CD4-positive, alpha-beta memory T cell (primary cell): Measurements from ENCODE around the gene KDM1B. TPM values are rescaled to one million over a fixed set of nuclear protein-coding genes. Genes with fewer than 3 reads are reported as not detected.

Experiments used
- CTCF ChIA-PET: fragments of 350-600 bp; sonication (Branson Sonifier 250); formaldehyde crosslinking; loops from one replicate; lab custom pipeline; 2021; ENCODE audit warnings: inconsistent platforms; ENCODE audit not compliant: partially characterized antibody; lab: Charles Lee
- POLR2A ChIA-PET: fragments of 350-600 bp; sonication (Branson Sonifier 250); formaldehyde crosslinking; loops from one replicate; lab custom pipeline; 2021; ENCODE audit not compliant: partially characterized antibody; lab: Charles Lee
- DNase-seq, 5 donors: peaks; one replicate each; pipeline versions ENCODE4 v3.0.0 to v3.0.0-alpha.2; 2020 to 2022; ENCODE audit warnings: mixed read lengths in 1 of 5
- H3K27ac ChIP-seq: one replicate; pipeline ENCODE4 v1.7.0; 2013; ENCODE audit warnings: low read depth, low read length
- H3K27me3 ChIP-seq: 2 replicates; pipeline ENCODE4 v1.7.0; 2013; ENCODE audit warnings: mild to moderate bottlenecking, low read length, moderate library complexity; ENCODE audit not compliant: insufficient read depth
- H3K36me3 ChIP-seq: 2 replicates; pipeline ENCODE4 v1.7.0; 2013; ENCODE audit warnings: mild to moderate bottlenecking, low read length, moderate library complexity; ENCODE audit not compliant: insufficient read depth
- H3K4me1 ChIP-seq: 2 replicates; pipeline ENCODE4 v1.7.0; 2013; ENCODE audit warnings: mild to moderate bottlenecking, low read length, moderate library complexity; ENCODE audit not compliant: insufficient read depth
- H3K4me3 ChIP-seq, 2 donors: one replicate each; pipeline ENCODE4 v1.7.0; 2013; ENCODE audit warnings: low read length in 2 of 2, mild to moderate bottlenecking in 1 of 2
- H3K9me3 ChIP-seq, 2 donors: one replicate each; pipeline ENCODE4 v1.7.0; 2013; ENCODE audit warnings: low read length in 2 of 2, control low read depth in 1 of 2; ENCODE audit not compliant: control insufficient read depth in 1 of 2
- H3K27ac Mint-ChIP-seq, 7 donors: one replicate each; pipeline ENCODE4 v1.8.0; 2020 to 2021; ENCODE audit warnings: mixed read lengths in 7 of 7, mild to moderate bottlenecking in 6 of 7, inconsistent platforms in 3 of 7, moderate library complexity in 3 of 7
- H3K27me3 Mint-ChIP-seq, 2 donors: one replicate each; pipeline ENCODE4 v1.8.0; 2020 to 2021; ENCODE audit warnings: mixed read lengths in 2 of 2
- H3K36me3 Mint-ChIP-seq, 2 donors: one replicate each; pipeline ENCODE4 v1.8.0; 2020 to 2021; ENCODE audit warnings: mixed read lengths in 2 of 2, inconsistent platforms in 1 of 2, mild to moderate bottlenecking in 1 of 2
- H3K4me1 Mint-ChIP-seq, 4 donors: one replicate each; pipeline ENCODE4 v1.8.0; 2020 to 2021; ENCODE audit warnings: mixed read lengths in 4 of 4, mild to moderate bottlenecking in 1 of 4
- H3K4me3 Mint-ChIP-seq, 8 donors: one replicate each; pipeline ENCODE4 v1.8.0; 2020 to 2021; ENCODE audit warnings: mixed read lengths in 8 of 8, mild to moderate bottlenecking in 7 of 8, moderate library complexity in 6 of 8, inconsistent platforms in 3 of 8
- H3K9me3 Mint-ChIP-seq, 8 donors: one replicate each; pipeline ENCODE4 v1.8.0; 2020 to 2021; ENCODE audit warnings: mixed read lengths in 8 of 8, mild to moderate bottlenecking in 5 of 8, inconsistent platforms in 3 of 8, moderate library complexity in 1 of 8
- intact Hi-C: fragments of 100-400 bp; cut with micrococcal nuclease; formaldehyde crosslinking; loops from one replicate; pipeline ENCODE4 v1.15.1; 2023
- polyA plus RNA-seq, 2 donors: library from polyadenylated mRNA; unstranded; fragments of 300-500 nt; fragmentation: Illumina TruSeq; gene quantifications; one replicate each; pipeline ENCODE4 v1.2.3, GENCODE V29; 2021
- total RNA-seq, 2 experiments: library from RNA; stranded (reverse); gene quantifications; one replicate each; pipeline ENCODE4 v1.2.3, GENCODE V29; 2021

KDM1B gene
- total and polyA plus RNA-seq, 4 experiments from 2014 or later = 0.45 to 12.3 (median 6.5) TPM

DNA sequence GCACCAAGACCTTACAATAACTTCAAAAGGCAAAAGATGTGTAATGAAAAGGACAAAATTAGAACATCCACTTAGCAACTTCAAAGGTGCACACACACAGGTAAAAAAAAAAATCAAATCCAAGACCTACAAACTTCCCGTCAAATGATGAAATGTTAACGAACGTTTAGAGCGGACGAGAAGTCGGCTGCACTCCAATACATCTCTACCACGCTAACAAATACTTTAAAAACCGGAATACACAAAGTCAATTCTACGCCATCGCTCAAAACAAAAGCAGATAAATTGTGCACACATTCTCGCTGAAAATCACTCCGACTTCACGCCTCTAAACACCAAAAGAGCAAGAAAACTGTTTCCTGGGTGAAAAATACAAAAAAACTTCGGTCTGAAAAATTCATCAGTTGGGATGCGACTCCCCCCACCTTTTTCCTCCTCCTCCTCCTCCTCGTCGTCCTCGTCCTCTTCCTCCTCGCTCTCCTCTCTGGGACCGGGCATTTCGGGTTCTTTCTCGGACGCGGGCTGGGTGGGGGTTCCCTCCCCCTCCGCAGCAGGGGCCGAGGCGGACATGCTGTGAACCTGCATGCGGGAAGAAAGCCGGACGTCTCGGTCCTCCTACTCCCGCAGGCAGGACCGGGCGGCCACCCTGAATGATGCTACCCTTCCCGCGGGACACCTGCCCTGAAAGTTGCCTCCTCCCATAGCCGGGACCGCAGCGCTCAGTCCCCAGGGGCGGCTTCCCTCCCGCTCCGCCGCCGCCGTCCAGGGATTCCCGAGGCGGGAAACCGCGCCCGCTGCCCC lies 108.4 kb downstream of the KDM1B start:
- intact Hi-C loops = loop anchor here (1.0 to 5.0 kb wide), 7 partner anchors 21 to 1501 kb away; partner anchors contain the start of genes ATXN1, FAM8A1, KDM1B and NUP153
- DNase-seq = peak; percentile 38 to 57 (median 48)
- Mint-ChIP-seq H3K4me3 (peak overlapping the region; percentile 93 to 98 (median 96)), H3K4me1 (peaks cover 46 to 60% (median 53%) of the 10 kb centered on the region in 4 donors), H3K27me3 (no peaks in the 10 kb centered on the region), H3K27ac (peak overlapping the region; percentile 92 to 98 (median 96)), H3K36me3 (peaks cover 0 to 35% of the 10 kb centered on the region in 2 donors), H3K9me3 (peaks cover 0 to 4% (median 0%) of the 10 kb centered on the region in 8 donors)
- Histone ChIP-seq H3K27me3 (no peaks in the 10 kb centered on the region), H3K4me1 (peaks cover 52% of the 10 kb centered on the region), H3K4me3 (peak overlapping the region; percentile 64 to 89), H3K27ac (peak overlapping the region; percentile 76), H3K9me3 (no peaks in the 10 kb centered on the region), H3K36me3 (no peaks in the 10 kb centered on the region)
- ChIA-PET POLR2A (interaction anchor here (0.9 to 1.9 kb wide), 4 partner anchors 22 to 663 kb away, joined by 3 to 11 read pairs (median 5); partner anchors contain the start of genes KDM1B and TPMT), CTCF (no interaction called here)

DNA sequence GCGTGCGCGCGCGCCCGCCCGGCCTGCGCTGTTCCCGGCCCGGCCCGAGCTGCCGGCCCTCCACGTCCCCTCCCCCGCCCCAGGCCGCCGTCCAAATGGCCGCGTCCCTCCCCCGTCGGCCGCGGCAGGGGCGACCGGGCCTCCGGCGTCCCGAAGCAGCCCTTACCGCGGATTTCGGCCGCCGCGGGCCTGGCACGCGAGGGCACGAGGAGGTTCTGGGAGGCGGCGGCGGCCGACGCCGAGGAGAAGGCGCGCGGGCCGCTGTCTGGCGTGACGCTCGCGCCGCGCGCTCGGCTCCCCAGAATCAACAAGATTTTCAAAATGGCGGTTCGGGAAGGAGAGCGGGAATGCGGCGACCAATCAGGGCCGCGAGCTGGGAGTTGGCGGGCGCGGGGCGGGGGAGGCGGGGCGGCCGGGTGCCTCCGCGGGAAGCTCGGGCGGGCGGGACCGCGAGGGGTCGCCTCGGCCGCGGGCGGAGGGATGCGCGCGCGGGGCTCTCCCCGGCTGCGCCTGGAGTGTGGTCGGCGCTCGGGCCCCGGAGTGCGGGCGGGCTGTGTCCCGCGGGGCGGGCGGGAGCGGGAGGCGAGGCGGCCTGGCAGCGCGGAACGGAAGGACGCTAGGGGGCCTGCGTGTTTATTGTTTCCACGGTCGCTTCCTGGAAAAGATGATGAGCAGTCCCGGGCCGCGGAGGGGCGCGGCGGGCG lies 109.1 kb downstream of the KDM1B start, which contains the start of gene DEK:
Gene DEK, minus strand, starts transcription at position 312 of the 704 bp plus-strand sequence. CDS start 543 bp downstream, outside the sequence.
- CTCF ChIA-PET = interaction anchor here (0.9 kb wide), 1 partner anchor 238 kb away, joined by 3 read pairs; no protein-coding TSS in a partner anchor
- H3K27ac ChIP-seq = peak within 1 kb of the TSS; percentile 76
- peak within 1 kb of the TSS; percentile 95 to 98 (median 96) for H3K4me3 Mint-ChIP-seq
- peaks cover 57% of the 10 kb centered on the region for H3K4me1 ChIP-seq
- POLR2A ChIA-PET = interaction anchor here (0.9 to 1.6 kb wide), 4 partner anchors 23 to 663 kb away, joined by 3 to 5 read pairs (median 4); partner anchors contain the start of genes KDM1B and TPMT
- peaks cover 0 to 4% (median 0%) of the 10 kb centered on the region in 8 donors for H3K9me3 Mint-ChIP-seq
- peaks cover 42 to 55% (median 49%) of the 10 kb centered on the region in 4 donors for H3K4me1 Mint-ChIP-seq
- peak within 1 kb of the TSS; percentile 82 to 89 for H3K4me3 ChIP-seq
- peak; percentile 79 to 90 (median 81) for DNase-seq
- no peaks in the 10 kb centered on the region for H3K36me3 ChIP-seq
- H3K9me3 ChIP-seq = no peaks in the 10 kb centered on the region
- no peaks in the 10 kb centered on the region for H3K27me3 ChIP-seq
- H3K36me3 Mint-ChIP-seq = peaks cover 0 to 32% of the 10 kb centered on the region in 2 donors
- intact Hi-C loops = loop anchor here (1.0 to 5.0 kb wide), 4 partner anchors 123 to 1502 kb away; partner anchors contain the start of genes ATXN1, NUP153 and RNF144B
- peak within 1 kb of the TSS; percentile 96 to 99 (median 98) for H3K27ac Mint-ChIP-seq
- H3K27me3 Mint-ChIP-seq = no peaks in the 10 kb centered on the region

DNA sequence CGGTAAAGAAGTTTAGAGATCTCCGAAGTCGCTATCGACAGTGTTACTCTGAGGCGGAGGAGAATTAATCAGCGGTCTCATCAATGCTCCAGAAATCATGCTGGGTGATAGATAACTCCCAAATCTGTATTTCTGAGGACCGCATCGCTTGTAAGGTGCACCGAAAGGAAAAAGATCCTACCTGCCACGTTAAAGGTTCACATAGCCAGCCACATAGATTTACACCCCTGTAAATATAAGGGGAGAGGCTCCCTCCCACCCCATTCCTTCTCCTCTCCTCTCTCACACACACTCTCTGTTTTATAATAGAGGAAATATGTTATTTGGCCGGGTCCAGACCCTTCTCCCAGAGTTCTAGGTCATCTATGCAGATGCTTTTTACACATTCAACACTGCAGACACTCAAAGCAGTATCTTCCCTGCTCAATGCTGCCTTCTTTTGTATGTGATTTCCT lies 109.7 kb downstream of the KDM1B start:
- H3K4me1 Mint-ChIP-seq = peaks cover 37 to 49% (median 43%) of the 10 kb centered on the region in 4 donors
- H3K36me3 Mint-ChIP-seq = peaks cover 0 to 26% of the 10 kb centered on the region in 2 donors
- Histone ChIP-seq H3K4me3 (peak overlapping the region; percentile 68 to 82), H3K27ac (peak overlapping the region; percentile 76), H3K27me3 (no peaks in the 10 kb centered on the region), H3K9me3 (no peaks in the 10 kb centered on the region), H3K4me1 (peaks cover 55% of the 10 kb centered on the region), H3K36me3 (no peaks in the 10 kb centered on the region)
- POLR2A ChIA-PET = interaction anchor here (0.9 to 1.6 kb wide), 6 partner anchors 23 to 664 kb away, joined by 3 to 5 read pairs (median 3); partner anchors contain the start of genes KDM1B, RNF144B and TPMT
- no peak for DNase-seq
- peak overlapping the region; percentile 92 to 97 (median 96) for H3K4me3 Mint-ChIP-seq
- intact Hi-C loops = loop anchor here (1.0 to 5.0 kb wide), 4 partner anchors 122 to 1503 kb away; partner anchors contain the start of genes ATXN1, NUP153 and RNF144B
- H3K27ac Mint-ChIP-seq = peak overlapping the region; percentile 96 to 99 (median 98)
- H3K27me3 Mint-ChIP-seq = no peaks in the 10 kb centered on the region
- H3K9me3 Mint-ChIP-seq = peaks cover 0 to 4% (median 0%) of the 10 kb centered on the region in 8 donors
- CTCF ChIA-PET = interaction anchor here (0.5 to 0.9 kb wide), 4 partner anchors 16 to 237 kb away, joined by 3 to 4 read pairs (median 3); no protein-coding TSS in a partner anchor

DNA sequence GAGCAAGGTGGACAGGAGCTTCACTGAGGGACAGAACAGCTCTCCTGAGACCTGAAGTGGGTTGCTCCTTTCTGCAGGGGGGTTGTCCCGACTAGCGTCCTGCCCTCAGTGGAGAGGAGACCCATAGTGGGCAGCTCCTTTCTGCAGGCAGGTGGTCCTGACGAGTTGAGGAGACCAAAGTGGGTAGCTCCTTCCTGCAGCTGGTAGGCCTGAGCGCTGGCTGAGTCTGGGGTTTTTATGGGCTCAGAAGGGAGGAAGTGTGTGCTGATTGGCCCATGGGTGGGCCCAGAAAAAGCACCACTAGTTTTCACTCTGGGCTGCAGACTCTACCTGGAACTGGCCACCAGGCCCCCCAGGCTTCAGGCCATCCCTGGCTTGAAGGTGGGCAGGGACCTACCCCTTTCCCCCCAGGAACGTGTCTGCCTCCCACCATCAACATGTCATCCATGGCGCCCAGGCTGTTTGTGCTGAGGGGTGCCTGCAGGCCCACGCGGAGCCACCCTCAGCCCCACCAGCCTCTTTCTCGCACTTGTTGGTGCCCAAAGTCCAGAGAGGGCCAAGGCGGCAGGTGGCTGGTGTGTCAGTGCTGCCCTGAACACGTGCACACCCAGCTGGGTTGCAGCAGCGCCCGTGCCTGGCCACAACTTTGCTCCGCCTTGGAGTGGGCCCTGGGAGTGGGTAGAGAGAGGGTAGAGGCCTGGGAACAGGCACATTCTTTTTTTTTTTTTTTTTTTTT lies 110.7 kb downstream of the KDM1B start:
- no peak for DNase-seq
- Mint-ChIP-seq H3K27me3 (no peaks in the 10 kb centered on the region), H3K9me3 (peaks cover 0 to 4% (median 0%) of the 10 kb centered on the region in 8 donors), H3K4me1 (peaks cover 28 to 39% (median 34%) of the 10 kb centered on the region in 4 donors), H3K36me3 (peaks cover 0 to 26% of the 10 kb centered on the region in 2 donors), H3K4me3 (peak overlapping the region; percentile 92 to 97 (median 96)), H3K27ac (peak overlapping the region; percentile 96 to 99 (median 98))
- Histone ChIP-seq H3K27me3 (no peaks in the 10 kb centered on the region), H3K36me3 (no peaks in the 10 kb centered on the region), H3K4me3 (peak overlapping the region in 1 of 2 donors; percentile 82), H3K9me3 (no peaks in the 10 kb centered on the region), H3K4me1 (peaks cover 45% of the 10 kb centered on the region), H3K27ac (peak overlapping the region; percentile 76)
- ChIA-PET POLR2A (interaction anchor here (1.1 to 1.6 kb wide), 3 partner anchors 109 to 665 kb away, joined by 3 read pairs; partner anchors contain the start of gene RNF144B), CTCF (interaction anchor here (0.9 kb wide), 3 partner anchors 34 to 236 kb away, joined by 3 to 4 read pairs (median 3); no protein-coding TSS in a partner anchor)
- intact Hi-C loops = no loop called here

DNA sequence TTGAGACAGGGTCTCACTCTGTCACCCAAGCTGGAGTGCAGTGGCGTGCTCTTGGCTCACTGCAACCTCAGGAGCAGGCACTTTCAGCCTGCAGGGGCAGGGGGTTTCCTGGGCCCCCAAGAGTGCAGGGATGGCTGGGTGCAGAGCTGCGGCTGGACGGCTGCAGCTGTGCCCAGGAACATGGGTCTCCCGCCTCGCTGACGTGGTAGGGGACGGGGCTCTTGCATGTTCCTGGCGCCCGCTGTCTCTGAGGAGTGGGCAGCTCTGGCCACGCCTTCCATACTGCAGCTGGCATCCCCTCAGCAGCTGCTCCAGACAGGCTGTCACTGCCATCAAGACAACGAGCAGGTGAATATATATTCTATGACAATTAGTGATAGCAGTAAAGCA lies 111.3 kb downstream of the KDM1B start:
- peak in 1 of 5 donors; percentile 31 for DNase-seq
- peaks cover 0 to 4% (median 0%) of the 10 kb centered on the region in 8 donors for H3K9me3 Mint-ChIP-seq
- CTCF ChIA-PET = interaction anchor here (1.3 kb wide), 1 partner anchor 57 kb away, joined by 4 read pairs; no protein-coding TSS in a partner anchor
- intact Hi-C loops = no loop called here
- H3K4me1 Mint-ChIP-seq = peaks cover 24 to 34% (median 29%) of the 10 kb centered on the region in 4 donors
- no peak overlapping the region for H3K27ac ChIP-seq
- POLR2A ChIA-PET = interaction anchor here (1.3 kb wide), 1 partner anchor 666 kb away, joined by 3 read pairs; no protein-coding TSS in a partner anchor
- H3K36me3 ChIP-seq = no peaks in the 10 kb centered on the region
- no peak overlapping the region for H3K4me3 ChIP-seq
- no peaks in the 10 kb centered on the region for H3K27me3 ChIP-seq
- peaks cover 0 to 26% of the 10 kb centered on the region in 2 donors for H3K36me3 Mint-ChIP-seq
- H3K9me3 ChIP-seq = no peaks in the 10 kb centered on the region
- H3K4me1 ChIP-seq = peaks cover 39% of the 10 kb centered on the region
- no peak overlapping the region for H3K27ac Mint-ChIP-seq
- no peaks in the 10 kb centered on the region for H3K27me3 Mint-ChIP-seq
- H3K4me3 Mint-ChIP-seq = no peak overlapping the region

DNA sequence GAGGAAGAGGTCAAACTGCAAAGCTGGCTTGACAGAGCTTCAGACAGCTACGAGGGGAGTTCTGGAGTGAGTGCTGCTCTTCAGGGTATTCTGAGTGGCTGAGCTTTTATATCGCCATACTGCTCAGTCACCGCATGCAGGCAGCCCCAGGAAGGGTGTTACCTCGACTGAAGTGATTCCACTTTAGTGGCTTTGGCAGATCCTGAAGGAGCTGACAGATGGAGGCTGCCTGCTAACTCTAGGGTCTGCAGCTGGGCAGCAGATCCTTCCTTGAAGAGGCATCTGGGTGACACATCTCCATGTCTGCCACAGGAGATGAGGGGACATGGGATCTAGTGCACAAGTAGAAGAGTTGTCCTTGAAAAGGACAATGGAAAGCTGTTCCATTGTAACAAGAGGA lies 112.8 kb downstream of the KDM1B start:
- peaks cover 24% of the 10 kb centered on the region for H3K4me1 ChIP-seq
- no peaks in the 10 kb centered on the region for H3K36me3 ChIP-seq
- no peak overlapping the region for H3K4me3 ChIP-seq
- peaks cover 10 to 18% (median 15%) of the 10 kb centered on the region in 4 donors for H3K4me1 Mint-ChIP-seq
- H3K36me3 Mint-ChIP-seq = peaks cover 0 to 14% of the 10 kb centered on the region in 2 donors
- H3K4me3 Mint-ChIP-seq = no peak overlapping the region
- POLR2A ChIA-PET = interaction anchor here (1.3 kb wide), 1 partner anchor 27 kb away, joined by 5 read pairs; no protein-coding TSS in a partner anchor
- CTCF ChIA-PET = interaction anchor here (0.9 kb wide), 1 partner anchor 13 kb away, joined by 3 read pairs; no protein-coding TSS in a partner anchor
- peaks cover 0 to 4% (median 0%) of the 10 kb centered on the region in 8 donors for H3K9me3 Mint-ChIP-seq
- DNase-seq = no peak
- H3K27ac ChIP-seq = no peak overlapping the region
- no peak overlapping the region for H3K27ac Mint-ChIP-seq
- peaks cover 1 to 7% of the 10 kb centered on the region in 2 donors for H3K27me3 Mint-ChIP-seq
- H3K9me3 ChIP-seq = no peaks in the 10 kb centered on the region
- H3K27me3 ChIP-seq = no peaks in the 10 kb centered on the region
- intact Hi-C loops = no loop called here
